ENCODE measurements around the gene PHACTR3. TPM values are rescaled to one million over a fixed set of nuclear protein-coding genes. Genes with fewer than 3 reads are reported as not detected.

The PHACTR3 gene
- total RNA-seq, 1 donor = not detected

GRCh38 chr20:59823491-59824259, 219.3 kb downstream of the PHACTR3 start:
- TF ChIP-seq, protein P1, sequence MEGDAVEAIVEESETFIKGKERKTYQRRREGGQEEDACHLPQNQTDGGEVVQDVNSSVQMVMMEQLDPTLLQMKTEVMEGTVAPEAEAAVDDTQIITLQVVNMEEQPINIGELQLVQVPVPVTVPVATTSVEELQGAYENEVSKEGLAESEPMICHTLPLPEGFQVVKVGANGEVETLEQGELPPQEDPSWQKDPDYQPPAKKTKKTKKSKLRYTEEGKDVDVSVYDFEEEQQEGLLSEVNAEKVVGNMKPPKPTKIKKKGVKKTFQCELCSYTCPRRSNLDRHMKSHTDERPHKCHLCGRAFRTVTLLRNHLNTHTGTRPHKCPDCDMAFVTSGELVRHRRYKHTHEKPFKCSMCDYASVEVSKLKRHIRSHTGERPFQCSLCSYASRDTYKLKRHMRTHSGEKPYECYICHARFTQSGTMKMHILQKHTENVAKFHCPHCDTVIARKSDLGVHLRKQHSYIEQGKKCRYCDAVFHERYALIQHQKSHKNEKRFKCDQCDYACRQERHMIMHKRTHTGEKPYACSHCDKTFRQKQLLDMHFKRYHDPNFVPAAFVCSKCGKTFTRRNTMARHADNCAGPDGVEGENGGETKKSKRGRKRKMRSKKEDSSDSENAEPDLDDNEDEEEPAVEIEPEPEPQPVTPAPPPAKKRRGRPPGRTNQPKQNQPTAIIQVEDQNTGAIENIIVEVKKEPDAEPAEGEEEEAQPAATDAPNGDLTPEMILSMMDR (IDR thresholded peaks at IDR 0.05; ENCODE audit: insufficient read depth, low read depth, low read length) = no peak
- no peak for DNase-seq (ENCODE audit: low read depth)

DNA sequence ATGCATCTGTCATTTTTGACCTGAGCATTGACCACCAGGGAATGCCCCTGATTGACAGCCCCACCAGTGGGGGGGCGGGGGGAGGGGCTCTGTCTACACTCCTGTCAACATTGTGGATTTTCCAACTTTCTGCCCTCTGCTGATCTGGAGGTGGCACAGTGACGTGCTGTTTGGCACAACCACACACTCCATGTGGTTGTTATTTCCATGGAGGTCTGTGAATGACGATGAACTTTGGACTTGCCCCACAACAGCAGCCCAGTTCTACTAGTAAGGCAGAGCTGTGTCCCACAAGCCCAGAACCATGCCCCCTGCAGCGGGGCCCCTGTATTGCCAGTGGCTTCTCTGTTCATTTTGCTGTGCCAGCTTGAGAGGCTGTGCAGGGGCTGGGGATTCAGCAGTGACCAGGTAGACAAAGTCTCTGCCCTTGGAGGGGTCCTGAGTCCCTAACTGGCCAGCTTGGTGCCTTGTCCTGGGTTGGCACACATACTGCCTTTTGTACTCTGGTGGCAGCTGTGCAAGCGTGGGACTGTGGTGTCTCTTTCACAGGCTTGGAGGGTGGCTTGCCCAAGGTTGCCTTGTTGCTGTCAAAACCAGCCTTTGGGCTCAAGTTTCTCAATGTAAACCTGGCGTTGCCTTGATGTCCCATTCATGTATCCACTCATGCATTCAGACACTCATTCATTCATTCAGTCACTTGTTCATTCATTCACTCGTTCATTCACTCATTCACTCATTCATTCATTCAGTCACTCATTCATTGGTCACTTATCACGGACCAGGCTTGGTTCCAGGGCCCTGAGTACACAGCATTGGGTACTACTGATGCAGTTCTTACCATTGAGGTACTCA, 220.6 kb downstream of the PHACTR3 start:
- H3K4me3 ChIP-seq (ENCODE audit: low read depth, low read length) = no peak overlapping the region
- DNase-seq (ENCODE audit: low read depth) = no peak
- TF ChIP-seq, protein P1 (IDR thresholded peaks at IDR 0.05; ENCODE audit: insufficient read depth, low read depth, low read length) = no peak

More at GRCh38 chr20:59823491-59824259, 219.3 kb downstream of the PHACTR3 start:
- no peak overlapping the region for H3K4me3 ChIP-seq (ENCODE audit: low read depth, low read length)

GRCh38 chr20:59825563-59825920, 221.2 kb downstream of the PHACTR3 start:
- no peak overlapping the region for H3K4me3 ChIP-seq (ENCODE audit: low read depth, low read length)
- TF ChIP-seq, protein P1 (IDR thresholded peaks at IDR 0.05; ENCODE audit: insufficient read depth, low read depth, low read length) = no peak
- no peak for DNase-seq (ENCODE audit: low read depth)

DNA sequence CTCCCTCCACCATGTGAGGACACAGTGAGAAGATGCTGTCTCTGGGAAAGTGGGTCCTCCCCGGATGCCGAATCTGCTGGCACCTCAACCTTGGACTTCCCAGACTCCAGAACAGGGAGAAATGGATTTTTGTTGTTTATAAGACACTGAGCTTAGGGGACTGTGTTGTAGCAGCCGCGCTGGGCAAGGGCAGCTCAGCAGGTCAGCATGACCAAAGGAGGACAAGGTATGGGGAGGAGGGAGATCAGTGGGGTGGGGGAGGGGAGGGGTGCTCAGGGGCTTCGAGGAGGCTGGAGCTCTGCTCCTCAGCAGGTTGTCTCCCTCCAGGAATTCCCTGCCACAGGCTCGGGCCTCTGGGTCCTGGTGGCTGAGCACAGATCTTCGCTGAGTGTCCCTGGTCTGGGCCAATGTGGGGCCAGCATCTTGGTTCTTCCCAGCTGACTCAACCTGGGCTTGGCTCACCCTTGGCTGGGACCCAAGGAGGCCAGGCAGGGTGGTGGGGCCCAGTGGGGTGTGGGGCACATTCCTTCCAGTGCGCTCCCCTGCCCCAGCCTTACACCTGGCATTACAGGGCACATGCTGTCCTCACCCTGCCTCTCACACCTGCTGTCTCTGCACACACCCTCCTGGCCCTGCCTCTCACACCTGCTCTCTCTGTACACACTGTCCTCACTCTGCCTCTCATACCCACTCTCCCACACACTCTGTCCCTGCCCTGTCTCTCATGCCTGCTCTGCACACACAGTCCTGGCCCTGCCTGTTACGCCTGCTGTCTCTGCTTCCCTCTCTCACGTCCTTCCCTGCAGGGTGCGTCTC, 221.8 kb downstream of the PHACTR3 start:
- no peak overlapping the region for H3K4me3 ChIP-seq (ENCODE audit: low read depth, low read length)
- no peak for DNase-seq (ENCODE audit: low read depth)
- TF ChIP-seq, protein P1 (IDR thresholded peaks at IDR 0.05; ENCODE audit: insufficient read depth, low read depth, low read length) = no peak

DNA sequence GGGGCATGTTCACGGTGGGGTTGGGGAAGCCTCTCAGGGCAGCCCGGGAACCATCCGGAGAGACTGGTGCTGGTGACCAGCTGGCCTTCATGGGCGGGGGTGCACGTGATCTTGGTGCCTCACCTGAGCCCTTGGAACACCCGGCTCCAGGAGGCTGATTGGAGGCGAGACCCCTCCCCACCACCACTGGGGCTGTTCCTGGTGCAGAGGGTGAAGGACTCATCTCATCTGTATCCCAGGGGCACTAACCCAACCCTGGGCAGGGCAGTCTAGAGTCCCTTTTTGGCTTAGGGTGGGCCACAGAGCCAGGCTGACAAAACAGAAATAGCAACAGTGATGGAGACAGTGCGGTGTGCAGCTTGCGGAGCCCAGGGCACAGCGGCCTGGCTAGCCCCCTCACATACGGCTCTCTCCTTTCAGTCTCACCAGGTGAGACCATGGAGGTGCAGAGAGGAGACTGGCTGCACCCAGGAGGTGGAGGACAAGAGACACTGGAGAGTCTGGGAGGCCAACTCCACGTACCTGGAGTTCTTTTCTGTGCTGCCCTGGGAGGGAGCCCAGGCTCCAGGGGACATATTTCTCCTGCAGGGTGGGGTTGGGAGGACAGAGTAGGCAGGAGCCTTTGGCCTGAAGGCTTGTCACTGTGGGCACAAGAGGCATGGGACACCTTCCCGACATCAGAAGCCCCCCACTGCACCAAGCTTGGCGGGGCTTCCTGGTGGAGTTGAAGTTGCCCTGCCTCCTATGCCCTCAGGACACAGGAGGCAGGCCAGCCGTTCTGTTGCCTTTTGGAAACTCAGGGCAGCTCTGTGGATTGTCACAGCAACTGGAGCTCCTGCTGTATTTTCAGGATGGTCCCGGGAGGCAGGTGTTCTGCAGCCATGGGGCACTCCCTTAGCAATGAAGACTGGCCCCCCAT, 223.1 kb downstream of the PHACTR3 start:
- TF ChIP-seq, protein P1 (IDR thresholded peaks at IDR 0.05; ENCODE audit: insufficient read depth, low read depth, low read length) = no peak
- no peak for DNase-seq (ENCODE audit: low read depth)
- no peak overlapping the region for H3K4me3 ChIP-seq (ENCODE audit: low read depth, low read length)

Data from fibroblast of villous mesenchyme (primary cell).